Thyroid gland (tissue), 4 donors: ENCODE results near the gene SPATA1. TPM values are rescaled to one million over a fixed set of nuclear protein-coding genes. Genes with fewer than 3 reads are reported as not detected.

Experiments used
- DNase-seq, 2 donors: peaks; one replicate each; pipeline ENCODE4 v3.0.0-alpha.2; 2019
- H3K27ac ChIP-seq, 3 donors: fragments of 200-600 bp; sonication (generic); 1 replicate in 2 of 3; 2 replicates in 1 of 3; pipeline ENCODE4 v1.5.1; 2016 to 2019; ENCODE audit warnings: mild to moderate bottlenecking in 1 of 3, moderate library complexity in 1 of 3
- H3K27me3 ChIP-seq: fragments of 200-600 bp; sonication (generic); one replicate; pipeline ENCODE4 v1.5.1; 2019
- H3K36me3 ChIP-seq, 2 donors: fragments of 200-600 bp; sonication (generic); one replicate each; pipeline ENCODE4 v1.5.1; 2016 to 2019
- H3K4me1 ChIP-seq, 2 donors: fragments of 200-600 bp; sonication (generic); one replicate each; pipeline ENCODE4 v1.5.1; 2017 to 2019
- H3K4me3 ChIP-seq, 3 donors: fragments of 200-600 bp; sonication (generic); replicated peaks in 1 of 3; 1 replicate in 2 of 3; 2 replicates in 1 of 3; pipeline ENCODE4 v1.5.1; 2016; ENCODE audit warnings: mild to moderate bottlenecking in 1 of 3
- H3K9me3 ChIP-seq: fragments of 200-600 bp; sonication (generic); one replicate; pipeline ENCODE4 v1.5.1; 2017
- POLR2A ChIP-seq, 2 donors: fragments of 450-650 bp; IDR thresholded peaks; one replicate each; pipeline ENCODE4 v1.6.1; 2017; ENCODE audit warnings: antibody characterized with exemption in 2 of 2, mild to moderate bottlenecking in 2 of 2, moderate library complexity in 1 of 2
- WGBS, 2 donors: methylation state at CpG; one replicate each; pipeline ENCODE4 v1.1.5; 2017; 5-methylcytosine and 5-hydroxymethylcytosine counted together
- intact Hi-C: fragments of 100-400 bp; cut with DNase I; formaldehyde crosslinking; loops from one replicate; pipeline ENCODE4 v1.15.1; 2023
- total RNA-seq, 4 donors: library from RNA; depleted of rRNA; stranded (reverse); fragments of >200 nt; gene quantifications; one replicate each; pipeline ENCODE4 v1.2.3, GENCODE V29; 2016
- TF ChIP-seq, protein P1 (sequence below), 6 experiments: fragments of 200-600 bp in 3 of 6; fragments of 450-650 bp in 3 of 6; sonication (generic) in 3 of 6; IDR thresholded peaks; one replicate each; pipeline ENCODE4 v1.5.1; 2016 to 2019; ENCODE audit warnings: antibody characterized with exemption in 6 of 6, mild to moderate bottlenecking in 2 of 6, inconsistent platforms in 1 of 6, moderate library complexity in 1 of 6

SPATA1 gene
- total RNA-seq, 4 donors from 2014 or later = 0.13 to 2.8 (median 1.8) TPM; not detected in 1

DNA sequence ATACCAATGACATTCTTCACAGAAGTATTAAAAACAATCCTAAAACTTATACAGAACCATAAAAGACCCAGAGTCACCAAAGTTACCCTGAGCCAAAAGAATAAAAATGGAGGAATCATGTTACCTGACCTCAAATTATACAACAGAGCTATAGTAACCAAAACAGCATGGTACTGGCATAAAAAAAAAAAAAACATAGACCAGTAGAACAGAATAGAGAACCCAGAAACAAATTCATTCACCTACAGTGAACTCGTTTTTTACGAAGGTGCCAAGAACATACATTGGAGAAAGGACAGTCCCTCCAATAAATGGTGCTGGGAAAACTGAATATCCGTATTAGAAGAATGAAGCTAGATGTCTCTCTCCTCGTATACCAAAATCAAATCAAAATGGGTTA lies 2.8 kb downstream of the SPATA1 start:
- H3K4me3 ChIP-seq = no peak overlapping the region
- H3K27me3 ChIP-seq = no peaks in the 10 kb centered on the region
- intact Hi-C loops = loop anchor here (10.0 kb wide), 1 partner anchor 66 kb away; the partner anchor contains the start of gene CTBS
- H3K36me3 ChIP-seq = no peaks in the 10 kb centered on the region
- 95 to 97% methylated on average over 4 of the region's 4 CpGs for WGBS, 2 donors
- TF ChIP-seq, protein P1, sequence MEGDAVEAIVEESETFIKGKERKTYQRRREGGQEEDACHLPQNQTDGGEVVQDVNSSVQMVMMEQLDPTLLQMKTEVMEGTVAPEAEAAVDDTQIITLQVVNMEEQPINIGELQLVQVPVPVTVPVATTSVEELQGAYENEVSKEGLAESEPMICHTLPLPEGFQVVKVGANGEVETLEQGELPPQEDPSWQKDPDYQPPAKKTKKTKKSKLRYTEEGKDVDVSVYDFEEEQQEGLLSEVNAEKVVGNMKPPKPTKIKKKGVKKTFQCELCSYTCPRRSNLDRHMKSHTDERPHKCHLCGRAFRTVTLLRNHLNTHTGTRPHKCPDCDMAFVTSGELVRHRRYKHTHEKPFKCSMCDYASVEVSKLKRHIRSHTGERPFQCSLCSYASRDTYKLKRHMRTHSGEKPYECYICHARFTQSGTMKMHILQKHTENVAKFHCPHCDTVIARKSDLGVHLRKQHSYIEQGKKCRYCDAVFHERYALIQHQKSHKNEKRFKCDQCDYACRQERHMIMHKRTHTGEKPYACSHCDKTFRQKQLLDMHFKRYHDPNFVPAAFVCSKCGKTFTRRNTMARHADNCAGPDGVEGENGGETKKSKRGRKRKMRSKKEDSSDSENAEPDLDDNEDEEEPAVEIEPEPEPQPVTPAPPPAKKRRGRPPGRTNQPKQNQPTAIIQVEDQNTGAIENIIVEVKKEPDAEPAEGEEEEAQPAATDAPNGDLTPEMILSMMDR (IDR thresholded peaks at IDR 0.05) = no peak
- no peak for TF ChIP-seq POLR2A (IDR thresholded peaks at IDR 0.05)
- H3K4me1 ChIP-seq = peaks cover 6 to 11% of the 10 kb centered on the region in 2 donors
- H3K27ac ChIP-seq = no peak overlapping the region
- H3K9me3 ChIP-seq = no peaks in the 10 kb centered on the region
- no peak for DNase-seq

- Histone ChIP-seq H3K9me3 (no peaks in the 10 kb centered on the region), H3K27me3 (no peaks in the 10 kb centered on the region), H3K4me1 (peaks cover 0 to 4% of the 10 kb centered on the region in 2 donors), H3K27ac (no peak overlapping the region), H3K36me3 (no peaks in the 10 kb centered on the region), H3K4me3 (no peak overlapping the region)
- 48 to 70% methylated on average over 2 of the region's 2 CpGs for WGBS, 2 donors
- no peak for TF ChIP-seq POLR2A (IDR thresholded peaks at IDR 0.05)
- TF ChIP-seq, protein P1 (IDR thresholded peaks at IDR 0.05) = no peak
- DNase-seq = no peak
- intact Hi-C loops = no loop called here
Observed at GRCh38 chr1:84510165-84510564, 4.0 kb downstream of the SPATA1 start.

DNA sequence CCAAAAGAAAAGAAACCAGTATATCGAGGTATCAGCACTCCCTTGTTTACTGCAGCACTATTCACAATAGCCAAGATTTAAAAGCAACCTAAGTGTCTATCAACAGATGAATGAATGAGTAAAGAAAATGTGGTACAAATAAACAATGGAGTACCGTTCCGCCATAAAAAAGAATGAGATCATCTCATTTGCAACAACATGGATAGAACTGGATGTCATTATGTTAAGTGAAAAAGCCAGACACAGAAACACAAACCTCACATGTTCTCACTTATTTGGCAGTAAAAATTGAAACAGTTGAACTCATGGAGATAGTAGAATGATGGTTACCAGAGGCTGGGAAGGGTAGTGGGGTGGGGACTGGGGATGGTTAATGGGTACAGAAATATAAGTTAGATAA lies 4.5 kb downstream of the SPATA1 start:
- no peaks in the 10 kb centered on the region for H3K36me3 ChIP-seq
- 96% methylated on average over 3 of the region's 3 CpGs for WGBS, 2 donors
- DNase-seq = no peak
- H3K27me3 ChIP-seq = no peaks in the 10 kb centered on the region
- no peaks in the 10 kb centered on the region for H3K9me3 ChIP-seq
- TF ChIP-seq, protein P1 (IDR thresholded peaks at IDR 0.05) = no peak
- no peak for TF ChIP-seq POLR2A (IDR thresholded peaks at IDR 0.05)
- intact Hi-C loops = no loop called here
- no peak overlapping the region for H3K4me3 ChIP-seq
- peaks cover 0 to 4% of the 10 kb centered on the region in 2 donors for H3K4me1 ChIP-seq
- no peak overlapping the region for H3K27ac ChIP-seq

DNA sequence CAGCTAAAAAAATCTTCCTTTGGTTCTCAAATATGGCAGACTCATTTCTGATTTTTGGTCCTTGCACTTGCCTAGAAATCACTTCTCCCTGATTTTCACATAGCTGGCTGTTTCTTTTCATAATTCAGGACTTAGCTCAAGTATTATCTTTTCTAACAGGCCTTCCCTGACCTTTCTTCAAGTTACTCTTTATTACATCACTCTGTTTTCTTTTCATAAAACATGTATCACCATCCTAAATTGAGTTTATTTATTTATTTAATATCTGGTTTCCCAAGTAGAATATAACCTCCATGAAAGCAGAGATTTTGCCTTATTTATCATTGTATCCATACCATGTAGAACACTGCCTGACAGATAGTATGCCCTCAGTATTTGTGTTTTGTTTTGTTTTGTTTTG lies 18.4 kb downstream of the SPATA1 start:
- no peak for DNase-seq
- Histone ChIP-seq H3K36me3 (no peaks in the 10 kb centered on the region), H3K27ac (no peak overlapping the region), H3K4me3 (no peak overlapping the region), H3K4me1 (no peaks in the 10 kb centered on the region), H3K27me3 (no peaks in the 10 kb centered on the region), H3K9me3 (no peaks in the 10 kb centered on the region)
- TF ChIP-seq, protein P1 (IDR thresholded peaks at IDR 0.05) = no peak
- no peak for TF ChIP-seq POLR2A (IDR thresholded peaks at IDR 0.05)
- intact Hi-C loops = no loop called here

- 87 to 96% methylated on average over 1 of the region's 1 CpG for WGBS, 2 donors
- H3K9me3 ChIP-seq = no peaks in the 10 kb centered on the region
Observed at GRCh38 chr1:84525779-84526178, 19.6 kb downstream of the SPATA1 start.

More at GRCh38 chr1:84525779-84526178, 19.6 kb downstream of the SPATA1 start:
- H3K27ac ChIP-seq = no peak overlapping the region
- no peak for TF ChIP-seq POLR2A (IDR thresholded peaks at IDR 0.05)
- TF ChIP-seq, protein P1 (IDR thresholded peaks at IDR 0.05) = no peak
- H3K4me3 ChIP-seq = no peak overlapping the region
- H3K4me1 ChIP-seq = no peaks in the 10 kb centered on the region
- no peaks in the 10 kb centered on the region for H3K27me3 ChIP-seq
- DNase-seq = no peak
- intact Hi-C loops = no loop called here
- H3K36me3 ChIP-seq = no peaks in the 10 kb centered on the region
